ENCODE data around the gene PRKCH.
"Not testable (repeated sequence)": the region's sequence is repeated elsewhere in the genome, so short reads cannot be mapped to it uniquely, and the experiment has no call there.

Gene PRKCH

DNA sequence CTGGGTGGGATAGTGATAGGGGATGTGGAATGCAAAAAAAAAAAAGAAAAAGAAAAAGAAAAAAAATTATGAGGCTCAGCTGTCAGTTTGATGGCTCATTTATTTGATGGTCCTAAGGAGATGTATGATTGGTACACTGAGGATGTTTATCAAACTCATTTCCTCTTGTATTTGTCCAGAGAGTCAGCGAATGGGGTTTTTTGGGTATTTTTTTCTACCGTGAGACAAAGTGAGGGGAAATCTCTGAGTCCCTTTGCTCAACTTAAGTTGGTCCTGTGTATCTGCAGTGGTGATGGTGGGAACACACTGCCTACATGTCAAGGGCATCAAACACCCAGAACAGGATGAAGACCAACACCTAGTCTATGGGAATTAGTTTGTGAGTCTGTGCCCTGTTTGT is 197.0 kb downstream of the PRKCH start:
- DNase-seq, result no peak

DNA sequence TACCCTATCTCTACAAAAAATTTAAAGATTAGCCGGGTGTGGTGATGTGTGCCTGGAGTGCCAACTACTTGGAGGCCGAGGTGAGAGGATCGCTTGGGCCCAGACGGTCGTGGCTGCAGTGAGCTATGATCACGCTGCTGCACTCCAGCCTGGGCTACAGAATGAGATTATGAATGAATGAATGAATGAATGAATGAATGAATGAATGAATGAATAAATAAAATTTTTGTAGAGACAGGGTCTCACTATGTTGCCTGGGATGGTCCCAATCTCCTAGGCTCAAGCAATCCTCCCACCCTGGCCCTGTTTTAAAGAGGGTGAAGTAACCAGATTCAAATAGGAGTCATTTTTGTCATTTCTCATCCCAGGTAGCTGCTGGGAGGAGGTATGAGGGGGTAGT is 197.7 kb downstream of the PRKCH start:
- no peak for DNase-seq

DNA sequence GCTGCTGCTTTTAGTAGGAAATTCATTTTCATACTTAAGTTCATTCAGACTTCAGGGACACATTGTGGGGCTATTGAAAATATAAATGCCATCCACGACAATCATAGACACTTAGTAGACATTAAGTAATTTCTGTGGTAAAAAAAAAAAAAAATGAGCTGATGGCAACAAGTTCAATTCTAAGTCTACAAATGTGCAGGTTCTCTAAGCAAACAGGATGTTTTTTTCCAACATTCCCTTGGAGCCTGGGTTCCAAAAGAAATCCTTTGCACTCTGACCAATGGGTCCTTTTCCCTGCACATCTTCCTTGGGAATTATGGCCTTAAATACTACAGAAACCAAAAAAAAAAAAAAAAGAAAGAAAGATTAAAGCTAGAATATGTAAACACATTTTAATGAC is 198.4 kb downstream of the PRKCH start:
- no peak for DNase-seq

DNA sequence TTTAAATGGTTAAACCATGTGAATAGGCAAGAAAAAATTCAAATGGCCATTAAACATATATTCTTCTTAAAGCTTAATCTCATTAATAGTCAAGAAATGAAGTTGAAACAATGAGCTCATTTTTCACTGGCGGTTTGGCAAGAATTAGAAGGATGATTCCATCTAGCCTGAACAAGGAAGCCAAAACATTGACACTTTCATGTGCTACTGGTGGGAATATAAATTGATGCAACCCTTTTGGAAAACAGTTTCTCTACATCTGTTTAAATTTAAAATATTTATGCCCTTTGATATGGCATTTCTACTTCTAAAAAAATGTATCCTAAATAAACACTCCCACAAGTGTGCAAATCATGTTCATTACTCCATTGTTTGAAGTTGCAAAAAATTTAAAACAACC is 199.2 kb downstream of the PRKCH start:
- no peak for DNase-seq

DNA sequence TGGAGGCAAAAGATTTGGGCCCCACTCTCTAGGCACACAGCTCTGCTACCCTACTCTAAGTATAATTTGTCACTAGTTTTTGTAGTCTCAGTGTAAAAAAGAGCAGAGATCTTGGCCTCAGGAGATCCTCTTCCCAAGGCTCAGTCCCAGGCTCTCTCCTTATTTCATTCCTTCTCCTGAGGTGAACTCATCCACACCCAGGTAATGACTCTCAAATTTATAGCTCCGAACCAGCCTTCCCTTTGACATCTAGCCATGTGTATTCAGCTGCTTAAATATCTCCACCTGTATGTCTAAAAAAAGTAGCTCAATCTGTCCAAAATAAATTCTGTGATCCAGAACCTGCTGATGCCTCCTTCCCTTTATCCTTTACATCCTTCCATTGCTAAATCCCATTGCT is 200.4 kb downstream of the PRKCH start:
- DNase-seq, result no peak

DNA sequence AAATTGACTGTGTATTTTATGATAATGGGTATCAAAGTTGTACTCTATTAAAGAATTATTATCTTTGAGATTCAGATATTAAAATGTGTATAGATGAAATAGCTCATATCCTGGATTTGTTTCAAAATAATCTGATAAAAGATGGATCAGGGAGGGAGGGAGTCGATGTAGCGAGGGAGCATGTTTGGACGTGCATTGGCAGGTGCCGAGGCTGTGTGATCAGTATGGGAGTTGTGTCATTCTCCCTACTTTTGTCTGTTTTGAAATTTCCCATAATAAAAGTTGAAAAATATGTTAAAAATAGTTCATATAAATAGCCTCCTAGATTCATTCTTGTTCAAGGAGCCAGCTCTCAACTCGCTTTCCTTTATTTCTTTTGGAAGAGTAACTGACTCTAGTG is 202.4 kb downstream of the PRKCH start:
- no peak for DNase-seq

DNA sequence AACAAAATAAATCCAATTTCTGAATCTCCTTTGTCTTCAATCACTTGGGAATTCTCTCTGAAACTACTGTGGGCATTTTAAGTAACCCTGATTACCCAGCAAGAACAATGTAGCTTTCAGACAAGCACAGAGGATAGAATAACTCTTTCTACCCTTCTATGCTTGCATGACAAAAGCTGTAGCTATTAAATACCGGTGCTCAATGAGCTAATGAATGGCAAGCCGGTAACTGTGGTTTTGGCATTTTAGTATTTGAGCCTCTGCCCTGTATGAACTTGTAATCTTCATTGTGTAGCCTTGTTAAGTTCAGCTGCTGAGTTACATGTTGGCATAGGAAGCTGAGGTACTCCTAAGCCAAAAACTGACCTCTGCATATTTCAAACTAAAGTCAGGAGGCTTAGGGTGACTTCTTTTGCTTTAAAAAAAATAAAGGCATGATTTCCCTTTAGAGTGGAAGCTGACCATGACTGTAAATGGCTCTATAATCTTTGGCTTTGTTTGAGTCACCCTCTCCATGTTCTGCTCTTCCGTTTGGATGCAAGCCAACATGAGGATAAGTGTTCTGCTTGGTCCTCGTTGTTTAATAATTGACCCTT is 202.9 kb downstream of the PRKCH start:
- no peak for DNase-seq

DNA sequence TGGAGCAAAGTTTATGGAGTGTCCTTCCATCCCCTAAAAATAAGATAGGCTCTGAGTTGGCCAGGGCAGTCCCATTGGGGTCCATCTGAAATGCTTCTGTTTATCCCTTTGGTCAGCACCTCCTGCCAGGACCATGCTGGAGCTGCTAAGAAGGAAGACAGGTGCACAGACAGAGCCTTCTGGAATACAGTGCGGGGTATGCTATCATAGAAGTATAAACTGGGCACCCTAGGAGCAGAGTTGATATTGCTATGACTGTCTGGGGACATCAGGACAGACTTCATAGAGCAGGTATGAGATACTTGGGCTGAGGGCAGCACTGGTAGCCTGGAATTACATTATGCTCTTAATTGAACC is 203.5 kb downstream of the PRKCH start:
- no peak for DNase-seq

DNA sequence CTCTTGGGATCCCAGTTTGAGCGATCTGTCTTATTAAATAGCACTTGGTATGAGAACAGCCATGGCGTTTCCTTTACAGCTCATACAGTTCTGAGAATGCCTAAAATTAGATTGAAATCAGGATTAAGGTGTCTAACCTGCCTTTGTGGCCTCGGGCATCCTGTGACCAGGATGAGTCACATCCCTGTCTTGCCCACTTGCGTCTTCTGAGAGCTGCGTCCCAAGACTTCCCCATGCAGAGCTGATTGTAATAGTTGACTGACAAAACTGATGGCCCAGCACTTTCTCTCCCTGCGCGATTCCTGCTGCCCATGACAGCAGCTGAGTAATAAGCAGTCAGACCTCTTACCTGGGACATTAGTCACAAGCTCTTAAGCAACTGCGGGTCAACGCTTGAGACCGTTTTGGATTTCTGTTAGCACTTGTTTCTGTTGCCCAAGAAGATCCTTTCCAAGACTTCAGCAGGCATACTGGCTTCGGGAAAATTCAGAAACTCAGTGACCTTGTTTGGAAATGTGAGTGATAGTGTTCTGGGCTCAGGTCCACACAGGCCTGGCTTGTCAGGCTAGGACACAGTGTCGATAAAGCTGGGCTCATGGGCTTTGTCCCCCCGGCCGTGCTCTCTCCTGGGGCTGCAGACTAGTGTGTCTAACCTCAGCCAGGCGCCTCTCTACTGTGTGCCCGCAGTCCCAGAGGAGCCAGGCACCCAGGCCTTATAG is 204.1 kb downstream of the PRKCH start:
- no peak for DNase-seq

DNA sequence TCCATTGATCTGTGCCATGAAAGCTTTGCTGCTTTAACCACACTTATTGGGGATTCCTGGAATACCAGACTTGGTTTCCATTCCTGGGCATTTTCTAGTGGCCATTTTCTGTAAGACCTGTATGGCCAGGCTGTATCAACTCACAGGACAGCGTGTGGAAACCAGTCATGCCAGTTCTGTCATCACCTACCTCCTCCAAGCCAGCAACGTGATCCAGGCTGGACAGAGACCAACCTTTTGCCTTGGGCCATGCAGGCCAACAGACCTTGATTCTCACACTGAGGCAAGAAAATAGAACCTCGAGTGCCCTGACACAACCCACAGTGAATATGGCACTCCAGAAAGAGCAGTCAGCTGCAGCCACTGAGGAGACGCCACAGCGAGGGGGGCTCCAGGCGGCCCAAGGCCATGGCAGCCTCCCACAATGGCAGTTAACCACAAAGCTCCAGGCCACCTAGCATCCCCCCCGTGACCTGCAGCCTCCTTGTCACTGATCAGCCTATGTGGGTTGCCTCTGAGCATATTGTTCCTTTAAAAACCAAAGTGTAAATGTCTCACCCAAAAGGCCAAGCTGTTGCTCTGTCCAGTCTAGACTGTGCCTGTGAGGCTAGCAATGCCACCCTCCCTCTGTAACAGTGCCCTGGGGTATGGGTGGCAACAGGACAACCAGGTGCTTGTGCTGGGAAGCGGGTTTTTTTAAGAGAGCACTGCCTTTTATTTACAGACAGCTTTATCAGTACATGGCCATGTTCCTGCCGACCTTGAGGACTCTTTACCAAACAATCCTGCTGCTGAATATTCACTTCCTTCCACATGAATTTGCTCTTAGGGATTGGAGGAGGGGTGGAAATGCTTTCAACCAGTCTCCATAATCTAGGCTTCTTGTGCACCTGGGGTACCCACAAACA is 205.3 kb downstream of the PRKCH start:
- DNase-seq, result no peak

DNA sequence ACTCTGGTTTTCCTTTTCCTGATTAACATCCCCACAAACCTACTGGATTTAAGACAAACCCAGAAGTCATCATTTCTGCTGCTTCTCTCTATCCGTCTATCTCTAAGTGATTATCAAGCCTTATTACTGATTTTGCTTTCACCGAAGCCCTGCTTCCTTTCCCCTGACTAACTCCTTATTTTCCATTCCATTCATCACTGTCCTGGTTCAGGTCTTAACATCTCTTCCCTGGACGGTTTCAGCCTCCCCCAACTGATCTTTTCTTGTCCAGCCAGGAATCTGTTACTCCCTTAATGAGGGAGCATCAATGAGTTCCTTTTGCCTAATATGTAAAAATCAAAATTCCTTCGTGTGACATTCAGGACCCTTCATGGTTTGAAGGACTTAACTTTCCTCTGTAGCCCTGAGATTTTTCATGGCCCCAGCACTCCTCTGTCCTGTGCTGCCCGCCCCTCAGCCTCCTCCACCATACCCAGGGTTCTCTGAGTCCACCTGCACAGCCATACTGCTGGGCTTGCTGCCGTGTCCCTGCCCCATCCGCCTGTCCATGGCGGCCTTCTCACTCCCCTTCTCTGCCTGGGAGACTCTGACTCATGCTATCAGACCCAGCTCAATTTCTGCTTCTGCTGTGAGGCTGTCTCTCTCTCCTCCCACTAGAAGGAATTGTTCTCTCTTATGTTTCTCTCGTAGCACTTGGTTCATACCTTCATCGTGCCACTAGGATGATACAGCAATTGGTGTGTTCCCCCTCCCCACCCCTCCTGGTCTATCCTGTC is 206.1 kb downstream of the PRKCH start:
- no peak for DNase-seq

DNA sequence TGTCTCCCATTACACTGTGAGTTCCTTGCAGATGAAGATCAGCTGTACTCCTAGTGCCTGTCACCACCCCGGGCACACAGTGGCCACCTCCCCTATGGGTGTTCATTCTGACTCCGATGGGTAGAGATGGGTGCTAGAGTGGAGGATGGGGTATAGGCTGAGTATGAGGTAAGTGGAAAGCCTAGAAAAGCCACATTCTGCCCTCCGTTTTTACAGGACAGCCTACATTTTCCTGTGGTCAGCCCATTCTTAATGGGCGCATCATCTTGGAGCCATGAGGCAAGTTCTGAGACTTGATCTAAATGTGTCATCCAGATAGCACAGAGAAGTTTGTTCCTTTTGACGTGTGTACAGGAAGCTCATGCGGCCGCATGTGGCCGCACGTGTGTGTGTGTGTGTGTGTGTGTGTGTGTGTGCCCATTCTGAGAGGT is 207.2 kb downstream of the PRKCH start:
- DNase-seq, result no peak

DNA sequence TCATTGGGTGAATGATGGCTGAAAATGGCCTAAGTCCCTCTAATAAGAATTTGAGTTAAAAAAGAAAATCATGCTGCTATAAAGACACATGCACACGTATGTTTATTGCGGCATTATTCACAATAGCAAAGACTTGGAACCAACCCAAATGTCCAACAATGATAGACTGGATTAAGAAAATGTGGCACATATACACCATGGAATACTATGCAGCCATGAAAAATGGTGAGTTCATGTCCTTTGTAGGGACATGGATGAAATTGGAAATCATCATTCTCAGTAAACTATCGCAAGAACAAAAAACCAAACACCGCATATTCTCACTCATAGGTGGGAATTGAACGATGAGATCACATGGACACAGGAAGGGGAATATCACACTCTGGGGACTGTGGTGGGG is 208.0 kb downstream of the PRKCH start:
- DNase-seq, result not testable (repeated sequence)

DNA sequence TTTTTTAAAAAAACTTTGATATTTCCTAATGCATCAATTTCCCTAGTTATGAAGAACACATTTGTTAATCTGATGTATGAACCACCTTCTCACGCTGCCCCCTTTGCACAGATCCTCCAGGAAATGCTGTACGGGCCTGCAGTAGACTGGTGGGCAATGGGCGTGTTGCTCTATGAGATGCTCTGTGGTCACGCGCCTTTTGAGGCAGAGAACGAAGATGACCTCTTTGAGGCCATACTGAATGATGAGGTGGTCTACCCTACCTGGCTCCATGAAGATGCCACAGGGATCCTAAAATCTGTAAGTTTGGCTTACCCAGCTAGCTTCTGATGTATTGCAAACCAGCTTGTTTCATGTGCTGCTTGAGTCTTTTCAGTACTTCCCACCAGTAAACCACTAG is 208.9 kb downstream of the PRKCH start:
- DNase-seq, result no peak

DNA sequence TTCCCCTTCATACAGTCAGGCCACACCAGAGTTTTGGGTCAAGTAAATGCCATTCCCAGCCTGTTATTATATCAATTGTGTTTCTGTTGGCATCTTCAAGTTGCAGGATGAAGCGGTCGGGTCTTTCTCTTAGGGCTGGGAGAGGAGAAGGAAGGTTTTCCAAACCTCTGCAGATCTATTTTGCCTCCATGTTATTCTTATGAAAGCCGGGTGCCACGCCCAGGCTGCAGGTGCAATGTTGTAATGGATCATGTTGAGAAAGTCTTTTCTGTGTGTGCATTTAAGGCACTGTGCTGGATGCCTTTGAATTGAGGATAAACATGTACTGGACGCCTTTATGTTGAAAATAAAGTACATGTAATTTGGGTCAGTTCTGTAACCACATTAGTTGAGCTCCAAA is 209.5 kb downstream of the PRKCH start:
- DNase-seq, result no peak

DNA sequence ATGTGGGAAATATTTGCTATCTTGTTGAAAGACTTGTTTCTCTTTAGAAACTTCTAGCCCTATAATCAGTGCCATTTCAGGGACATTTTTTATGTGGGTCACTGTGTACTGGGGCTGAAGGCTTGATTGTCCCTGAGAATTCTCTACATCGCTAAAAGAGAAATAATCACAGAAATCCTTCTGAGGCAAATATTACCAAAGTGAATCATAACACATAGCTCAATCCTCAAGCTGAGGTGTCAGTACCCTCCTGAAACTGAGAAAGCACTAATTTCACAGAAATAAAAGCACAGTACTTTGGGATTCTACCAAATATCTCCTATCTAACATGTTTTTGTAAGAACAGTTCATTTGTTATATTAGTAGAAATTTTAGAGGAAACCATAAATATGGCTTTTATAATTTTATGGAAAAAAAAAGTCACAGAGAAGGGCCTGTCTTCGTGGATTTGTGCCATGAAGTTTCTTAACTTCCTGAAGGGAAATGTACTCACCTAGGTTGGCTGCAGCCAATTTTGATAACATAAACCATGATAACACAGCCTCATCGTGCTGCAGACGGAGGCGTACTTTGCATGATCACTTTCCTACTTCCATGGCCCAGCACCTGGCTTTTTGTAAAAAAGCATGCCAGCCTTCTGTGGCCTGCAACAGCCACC is 210.2 kb downstream of the PRKCH start:
- no peak for DNase-seq

DNA sequence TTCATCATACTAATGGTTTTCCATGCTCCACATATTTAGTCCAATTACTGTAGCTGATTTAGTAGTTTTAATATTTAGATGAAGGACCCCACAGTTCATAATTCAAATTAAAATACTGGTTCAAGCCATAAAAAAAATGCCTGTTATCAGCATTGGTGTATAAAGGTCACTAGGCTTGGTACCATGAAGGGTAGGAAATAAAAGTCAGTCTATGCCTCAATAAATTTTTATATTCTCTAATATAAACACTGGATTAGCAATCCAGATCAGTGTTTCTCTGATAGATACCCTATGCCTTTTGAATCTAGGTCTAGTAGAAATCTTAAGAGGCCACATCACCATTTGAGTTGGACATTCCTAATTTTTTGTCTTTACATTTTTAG is 210.7 kb downstream of the PRKCH start:
- DNase-seq, result no peak

DNA sequence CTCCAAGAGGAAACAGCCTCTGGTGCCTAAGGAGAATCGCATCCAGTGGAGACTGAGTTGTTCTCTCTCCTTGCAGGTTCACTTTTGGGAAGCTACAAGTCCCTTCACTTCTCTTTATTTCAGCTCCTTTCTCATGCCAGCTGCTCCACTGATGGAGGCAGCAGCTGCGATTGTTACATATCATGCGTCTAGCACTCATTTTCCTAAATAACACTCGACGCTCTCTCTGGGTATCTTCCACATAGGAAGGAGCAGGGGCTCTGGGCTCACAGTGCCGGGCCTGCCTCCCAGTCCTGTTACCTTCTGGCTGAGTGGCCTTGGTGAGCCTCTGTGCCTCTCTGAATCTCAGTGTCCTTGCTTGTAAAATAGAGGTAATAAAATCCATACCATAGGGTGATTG is 211.4 kb downstream of the PRKCH start:
- no peak for DNase-seq

DNA sequence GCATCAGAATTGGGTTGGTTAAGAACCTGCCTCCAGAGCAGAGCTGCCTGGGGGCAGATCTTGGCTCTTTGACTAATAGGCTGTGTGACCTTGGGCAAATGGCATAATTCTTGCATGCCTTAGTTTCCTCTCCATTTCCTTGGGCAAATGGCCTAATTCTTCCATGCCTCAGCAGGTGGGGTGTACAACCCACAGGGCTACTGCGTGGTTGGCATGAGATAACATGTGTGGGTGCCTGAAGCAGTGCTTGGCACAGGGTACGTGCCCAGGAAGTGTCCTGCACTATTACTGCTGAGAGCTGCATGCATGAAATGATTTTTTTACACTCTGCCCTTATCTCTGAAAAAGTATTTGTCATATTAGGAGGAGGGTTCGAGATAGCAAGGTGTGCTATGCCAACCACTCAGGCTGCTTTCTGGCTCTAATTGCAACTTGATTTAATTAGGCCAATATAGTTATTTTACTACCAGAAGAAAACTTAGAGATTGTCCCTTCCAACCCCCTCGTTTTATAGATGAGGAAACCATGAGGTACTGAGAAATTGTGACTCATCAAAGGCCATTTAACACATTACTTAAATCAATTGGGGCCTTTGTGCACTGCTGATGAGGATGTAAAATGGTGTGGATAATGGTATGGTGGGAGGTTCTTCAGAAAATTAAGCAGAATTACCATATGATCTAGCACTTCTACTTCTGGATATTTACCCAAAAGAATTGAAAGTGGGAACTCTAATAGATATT is 212.3 kb downstream of the PRKCH start:
- no peak for DNase-seq

DNA sequence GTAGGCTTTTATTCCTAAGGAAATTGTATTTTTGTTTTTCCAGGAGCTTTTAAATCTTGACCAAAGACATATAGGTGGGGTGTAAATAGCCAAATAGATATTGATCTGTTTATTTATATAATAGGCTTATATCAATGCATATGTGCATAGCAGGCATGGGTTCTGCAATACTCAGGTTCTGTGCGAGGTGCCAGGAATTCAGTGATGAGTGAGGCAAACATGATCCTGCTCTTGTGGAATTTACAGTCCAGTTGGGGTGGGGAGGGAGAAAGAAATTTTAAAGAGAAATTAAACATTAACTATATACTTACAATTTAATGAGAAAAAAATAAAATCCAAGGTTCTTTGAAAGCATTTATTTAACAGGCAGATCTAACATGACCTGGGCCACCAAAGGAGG is 213.7 kb downstream of the PRKCH start:
- DNase-seq, result no peak

DNA sequence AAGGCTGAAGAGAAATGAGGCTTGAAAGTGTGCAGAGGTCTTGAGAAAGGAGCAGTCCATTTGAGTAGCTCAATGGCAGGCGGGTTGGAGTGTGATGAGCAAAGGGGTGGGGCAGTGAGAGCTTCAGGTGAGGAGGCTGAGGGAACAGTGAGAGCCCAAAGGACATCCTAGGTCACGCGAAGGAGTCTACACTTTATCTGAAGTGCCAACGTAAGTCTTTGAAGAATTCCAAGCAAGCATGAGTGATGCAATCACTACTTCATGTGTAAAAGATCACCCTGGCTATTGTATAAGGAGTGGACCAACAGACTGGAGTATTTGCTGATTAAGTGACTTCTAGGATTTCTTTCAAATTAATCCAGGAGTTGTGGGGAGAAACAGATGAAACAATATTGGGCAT is 214.1 kb downstream of the PRKCH start:
- no peak for DNase-seq

All from NCI-H1436 treated with DMSO at 0.1 percent for 48 hours (cell line).